HepG2 (cell line): ENCODE data around the gene TMC2. TPM values are rescaled to one million over a fixed set of nuclear protein-coding genes. Genes with fewer than 3 reads are reported as not detected.
A peak's percentile ranks its signal among the peaks of the same experiment; 100 is the strongest.

Source experiments
- ATF5 ChIP-seq: sonication (generic); formaldehyde crosslinking; IDR thresholded peaks from 2 replicates; pipeline ENCODE4 v1.4.0; 2020; ENCODE audit warnings: mild to moderate bottlenecking, low read depth, missing genetic modification reagents
- FOXK1 ChIP-seq: sonication (generic); formaldehyde crosslinking; IDR thresholded peaks from 2 replicates; pipeline ENCODE4 v1.4.0; 2020; ENCODE audit warnings: low read depth, missing genetic modification reagents, borderline replicate concordance
- PHF20 ChIP-seq: sonication (generic); formaldehyde crosslinking; IDR thresholded peaks from 2 replicates; pipeline ENCODE4 v1.5.0; 2020; ENCODE audit warnings: mild to moderate bottlenecking, missing genetic modification reagents
- TIGD3 ChIP-seq: sonication (generic); formaldehyde crosslinking; IDR thresholded peaks from 2 replicates; pipeline ENCODE4 v1.5.1; 2020; ENCODE audit warnings: mild to moderate bottlenecking, missing genetic modification reagents, borderline replicate concordance
- WIZ ChIP-seq: sonication (generic); formaldehyde crosslinking; IDR thresholded peaks from 2 replicates; pipeline ENCODE4 v1.5.1; 2020; ENCODE audit warnings: mild to moderate bottlenecking, missing genetic modification reagents
- ZNF138 ChIP-seq: sonication (generic); formaldehyde crosslinking; IDR thresholded peaks from 2 replicates; pipeline ENCODE4 v1.5.0; 2020; ENCODE audit warnings: mild to moderate bottlenecking, low read depth, missing genetic modification reagents
- ZNF143 ChIP-seq: sonication (generic); formaldehyde crosslinking; IDR thresholded peaks from 2 replicates; pipeline ENCODE4 v1.4.0; 2020; ENCODE audit warnings: missing genetic modification reagents
- ZNF607 ChIP-seq: sonication (generic); formaldehyde crosslinking; IDR thresholded peaks from 2 replicates; pipeline ENCODE4 v1.5.1; 2020; ENCODE audit warnings: missing genetic modification reagents, mild to moderate bottlenecking, borderline replicate concordance
- ZNF709 ChIP-seq: sonication (generic); formaldehyde crosslinking; IDR thresholded peaks from 2 replicates; pipeline ENCODE4 v1.5.0; 2020; ENCODE audit warnings: mild to moderate bottlenecking, missing genetic modification reagents
- polyA plus RNA-seq, 8 experiments: library from polyadenylated mRNA; depleted of rRNA in 3 of 8; stranded (reverse) in 7 of 8; unstranded in 1 of 8; fragments of >200 nt; fragmentation: Illumina TruSeq in 4 of 8; extraction: Trizol in 4 of 8; gene quantifications; 2 replicates each; pipeline versions ENCODE4 v1.2.1 to v1.2.3, GENCODE V29; 2011 to 2016; ENCODE audit warnings: low read depth in 4 of 8, missing spikeins in 1 of 8, mixed read lengths in 1 of 8; ENCODE audit not compliant: insufficient read depth in 1 of 8
- total RNA-seq, 5 experiments: library from RNA; depleted of rRNA; stranded (reverse); fragments of >200 nt; fragmentation: Illumina TruSeq; extraction: Trizol; gene quantifications; 2 replicates each; pipeline ENCODE4 v1.2.3, GENCODE V29; 2016; ENCODE audit warnings: low read depth in 1 of 5
- TF ChIP-seq, protein P1 (sequence below): sonication (generic); formaldehyde crosslinking; conservative IDR thresholded peaks from 2 replicates; pipeline ENCODE4 v1.8.0; 2022; ENCODE audit warnings: mild to moderate bottlenecking, moderate library complexity, missing genetic modification reagents

Gene TMC2
- total and polyA plus RNA-seq, 2 of the 13 experiments (the other 11 are each of a cell fraction or from before 2014, with no cell fraction given), result not detected

GRCh38 chr20:2653556-2654383, 117.4 kb downstream of the TMC2 start (continued):
- TF ChIP-seq FOXK1 (CRISPR knock-in tag) (no peak), ZNF607 (CRISPR knock-in tag) (0 out of 2 replicates have a peak, but pooled peaks have one; percentile 61), ATF5 (CRISPR knock-in tag) (no peak), PHF20 (CRISPR knock-in tag) (0 out of 2 replicates have a peak, but pooled peaks have one; percentile 27), ZNF709 (CRISPR knock-in tag) (0 out of 2 replicates have a peak, but pooled peaks have one; percentile 9), ZNF138 (CRISPR knock-in tag) (0 out of 2 replicates have a peak, but pooled peaks have one; percentile 51), ZNF143 (0 out of 2 replicates have a peak, but pooled peaks have one; percentile 29), TIGD3 (CRISPR knock-in tag) (0 out of 2 replicates have a peak, but pooled peaks have one; percentile 57), WIZ (CRISPR knock-in tag) (no peak; the same call in 1 of the 2 replicates)
- TF ChIP-seq, protein P1, sequence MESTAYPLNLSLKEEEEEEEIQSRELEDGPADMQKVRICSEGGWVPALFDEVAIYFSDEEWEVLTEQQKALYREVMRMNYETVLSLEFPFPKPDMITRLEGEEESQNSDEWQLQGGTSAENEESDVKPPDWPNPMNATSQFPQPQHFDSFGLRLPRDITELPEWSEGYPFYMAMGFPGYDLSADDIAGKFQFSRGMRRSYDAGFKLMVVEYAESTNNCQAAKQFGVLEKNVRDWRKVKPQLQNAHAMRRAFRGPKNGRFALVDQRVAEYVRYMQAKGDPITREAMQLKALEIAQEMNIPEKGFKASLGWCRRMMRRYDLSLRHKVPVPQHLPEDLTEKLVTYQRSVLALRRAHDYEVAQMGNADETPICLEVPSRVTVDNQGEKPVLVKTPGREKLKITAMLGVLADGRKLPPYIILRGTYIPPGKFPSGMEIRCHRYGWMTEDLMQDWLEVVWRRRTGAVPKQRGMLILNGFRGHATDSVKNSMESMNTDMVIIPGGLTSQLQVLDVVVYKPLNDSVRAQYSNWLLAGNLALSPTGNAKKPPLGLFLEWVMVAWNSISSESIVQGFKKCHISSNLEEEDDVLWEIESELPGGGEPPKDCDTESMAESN, result 0 out of 2 replicates have a peak, but pooled peaks have one; percentile 43
